Measurements from ENCODE around the gene CMTM3.
"Not testable (repeated sequence)": the region's sequence is repeated elsewhere in the genome, so short reads cannot be mapped to it uniquely, and the experiment has no call there.

CMTM3 gene

DNA sequence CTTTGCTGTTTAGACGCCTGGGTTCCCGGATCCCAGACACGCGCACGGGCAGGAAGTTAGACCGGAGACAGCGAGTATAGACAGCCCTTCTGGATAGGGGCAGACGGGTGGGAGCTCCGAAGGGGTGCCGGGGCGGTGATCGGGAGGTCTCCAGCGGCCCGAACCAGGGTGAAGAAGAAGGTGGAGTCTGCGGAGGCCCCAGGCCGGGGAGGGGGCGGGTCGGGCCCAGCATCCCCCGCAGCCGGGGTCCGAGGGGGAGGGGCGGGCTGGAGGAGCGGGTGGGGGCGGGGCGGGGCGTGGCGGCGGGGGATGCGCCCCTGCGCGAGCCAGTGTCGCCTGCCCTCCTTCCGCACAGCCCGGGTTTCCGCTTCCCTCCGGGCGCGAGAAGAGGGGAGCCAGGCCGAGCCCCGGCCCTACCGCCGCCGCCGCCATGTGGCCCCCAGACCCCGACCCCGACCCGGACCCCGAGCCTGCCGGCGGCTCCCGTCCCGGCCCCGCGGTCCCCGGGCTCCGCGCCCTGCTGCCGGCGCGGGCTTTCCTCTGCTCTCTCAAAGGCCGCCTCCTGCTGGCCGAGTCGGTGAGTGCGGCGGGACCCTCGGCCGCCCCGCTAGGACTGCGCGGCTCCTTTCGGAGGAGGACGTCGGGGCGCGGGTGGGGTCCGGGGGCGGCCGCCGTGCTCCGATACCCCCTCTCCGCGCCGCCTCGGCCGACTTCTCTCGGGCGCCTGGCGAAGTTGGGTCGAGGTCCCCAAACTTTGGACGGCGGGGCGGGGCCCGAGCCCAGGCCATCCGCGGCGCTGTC, at the start of gene CMTM3:
CMTM3 (plus strand) TSS at position 329 of the 801 bp plus-strand sequence; CDS start at position 431, 102 bp downstream.
- DNase-seq: peak; percentile 37

- DNase-seq: no peak
Observed at GRCh38 chr16:66560107-66560506, 44.4 kb upstream of the CMTM3 start.

DNA sequence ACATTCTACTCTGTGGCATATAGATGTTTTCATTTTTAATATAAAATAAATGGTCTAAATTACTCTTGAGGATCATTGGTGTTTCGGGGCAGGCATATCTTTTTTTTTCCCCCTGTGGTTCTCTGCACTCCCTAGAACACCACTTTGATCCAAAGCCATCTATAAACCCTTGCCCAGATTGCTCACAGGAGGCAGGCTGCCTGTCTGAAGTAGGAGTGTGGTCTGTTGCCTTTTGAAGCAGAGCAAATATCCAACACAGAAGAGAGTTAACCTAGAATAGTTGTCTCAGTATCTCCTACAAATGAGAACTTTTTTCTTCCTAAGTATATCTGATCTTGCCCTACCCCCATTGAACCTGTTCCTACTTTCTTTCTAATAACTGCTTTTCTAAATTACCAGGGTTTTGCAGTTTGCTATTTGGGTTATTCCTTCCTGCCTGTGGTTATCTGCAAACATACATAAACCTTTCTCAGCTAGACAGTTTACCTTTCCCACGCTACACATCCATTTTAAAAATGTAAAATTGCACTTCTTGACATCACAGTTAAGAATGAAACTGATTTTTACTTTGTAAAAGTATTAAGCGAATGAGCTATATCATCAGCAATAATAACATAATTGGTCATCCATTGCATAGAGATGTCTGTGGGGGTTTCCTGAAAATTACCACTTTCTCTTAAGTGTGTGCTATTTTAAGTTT, 43.0 kb upstream of the CMTM3 start:
- no peak for DNase-seq

DNA sequence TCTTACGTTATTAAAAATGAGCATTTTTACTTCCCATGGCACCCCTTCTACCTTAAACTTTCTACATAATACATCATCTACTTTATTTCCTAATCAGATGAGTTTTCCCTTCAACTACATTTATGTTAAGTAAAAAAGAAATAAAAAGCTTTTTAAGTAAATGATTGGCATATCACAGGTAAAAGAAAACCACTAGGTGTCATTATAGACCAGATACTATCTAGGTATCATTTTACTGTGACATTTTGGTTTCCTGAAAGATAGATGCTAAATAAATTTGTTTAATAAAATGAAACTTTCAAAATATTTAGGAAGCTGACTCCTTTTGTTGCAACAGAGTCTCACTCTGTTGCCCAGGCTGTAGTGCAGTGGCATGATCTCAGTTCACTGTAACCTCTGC, 42.1 kb upstream of the CMTM3 start:
- DNase-seq: no peak

DNA sequence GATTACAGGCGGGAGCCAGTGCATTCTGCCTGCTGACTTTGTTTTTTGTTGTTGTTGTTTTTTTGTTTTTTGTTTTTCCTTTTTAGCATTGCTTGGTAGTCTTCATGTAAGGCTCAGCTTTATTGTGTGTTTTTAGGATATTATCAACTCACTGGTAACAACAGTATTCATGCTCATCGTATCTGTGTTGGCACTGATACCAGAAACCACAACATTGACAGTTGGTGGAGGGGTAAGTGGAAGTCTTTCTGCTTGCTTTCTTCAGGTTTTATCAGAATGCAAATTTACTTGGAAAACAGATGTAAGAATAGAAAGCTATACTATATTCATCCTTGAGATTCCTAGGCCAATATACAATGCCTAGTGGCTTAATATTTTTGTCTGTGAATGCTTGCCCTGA, 41.5 kb upstream of the CMTM3 start:
- no peak for DNase-seq

DNA sequence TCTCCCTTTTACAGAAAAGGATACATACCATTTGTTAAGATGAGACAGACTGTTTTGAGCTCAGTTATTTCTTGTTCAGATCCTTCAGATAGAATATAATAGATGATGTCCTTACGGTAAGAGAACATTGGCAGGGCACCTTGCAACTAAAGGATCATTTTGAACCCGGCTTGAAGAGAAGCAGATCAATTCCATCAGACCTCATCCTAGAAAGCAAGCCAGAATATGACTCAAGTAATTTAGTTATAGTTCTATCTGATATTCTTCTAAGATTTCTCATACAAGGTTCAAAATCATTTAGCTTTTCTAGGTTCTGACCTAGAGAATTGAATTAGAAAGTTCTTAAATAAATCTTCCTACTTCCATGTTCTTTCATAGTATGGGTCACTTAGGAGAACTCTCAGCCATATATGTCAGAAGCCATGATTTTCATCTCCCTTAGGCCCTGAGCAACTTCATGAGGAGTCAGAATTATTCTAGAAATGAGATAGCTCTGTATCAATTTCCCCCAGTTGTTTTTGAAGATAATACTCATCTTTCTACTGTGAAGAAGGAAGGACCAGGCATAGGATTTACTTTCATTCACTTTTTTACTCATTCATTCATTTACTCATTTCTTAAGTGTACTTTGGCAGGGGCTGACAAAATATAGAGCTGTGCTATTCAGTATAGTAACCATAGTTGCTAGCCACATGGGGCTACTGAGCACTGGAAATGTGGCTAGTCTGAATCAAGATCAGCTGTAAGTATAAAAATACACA, 40.8 kb upstream of the CMTM3 start:
- no peak for DNase-seq

DNA sequence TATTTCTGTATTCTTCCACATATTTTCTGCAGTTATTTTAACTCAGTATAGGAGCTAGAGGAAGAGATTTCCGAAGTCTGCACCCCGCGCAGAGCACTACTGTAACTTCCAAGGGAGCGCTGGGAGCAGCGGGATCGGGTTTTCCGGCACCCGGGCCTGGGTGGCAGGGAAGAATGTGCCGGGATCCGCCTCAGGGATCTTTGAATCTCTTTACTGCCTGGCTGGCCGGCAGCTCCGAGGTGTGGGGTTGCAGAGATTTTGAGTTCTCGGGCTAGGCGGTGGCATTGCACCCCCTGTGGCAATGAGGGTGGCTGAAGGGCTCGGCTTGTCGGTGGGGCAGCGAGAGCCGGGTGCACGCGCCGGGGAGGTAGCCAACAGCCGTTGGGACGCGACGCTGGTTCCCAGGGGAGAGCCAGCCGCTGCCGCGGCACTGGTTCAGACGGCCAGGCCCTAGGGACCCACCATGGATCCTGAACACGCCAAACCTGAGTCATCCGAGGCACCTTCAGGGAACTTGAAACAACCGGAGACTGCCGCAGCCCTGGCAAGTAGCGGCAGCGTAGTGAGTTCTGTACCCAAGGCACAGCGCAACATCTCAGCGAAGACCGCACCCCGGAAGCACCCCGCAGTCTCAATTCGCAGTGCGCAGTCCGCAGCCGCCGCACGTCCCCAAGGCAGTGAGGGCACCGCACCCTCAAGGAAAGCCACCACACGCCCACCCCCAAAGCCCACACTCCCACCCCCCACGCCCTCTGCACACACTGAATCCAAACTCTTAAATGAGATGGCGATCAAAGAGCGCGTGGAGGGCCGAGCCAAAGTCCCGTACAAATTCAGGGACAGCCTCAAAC, 38.2 kb upstream of the CMTM3 start, which contains the start of gene CMTM1:
CMTM1 (plus strand) TSS at position 389 of the 851 bp plus-strand sequence; CDS start at position 464, 75 bp downstream.
- no peak for DNase-seq

DNA sequence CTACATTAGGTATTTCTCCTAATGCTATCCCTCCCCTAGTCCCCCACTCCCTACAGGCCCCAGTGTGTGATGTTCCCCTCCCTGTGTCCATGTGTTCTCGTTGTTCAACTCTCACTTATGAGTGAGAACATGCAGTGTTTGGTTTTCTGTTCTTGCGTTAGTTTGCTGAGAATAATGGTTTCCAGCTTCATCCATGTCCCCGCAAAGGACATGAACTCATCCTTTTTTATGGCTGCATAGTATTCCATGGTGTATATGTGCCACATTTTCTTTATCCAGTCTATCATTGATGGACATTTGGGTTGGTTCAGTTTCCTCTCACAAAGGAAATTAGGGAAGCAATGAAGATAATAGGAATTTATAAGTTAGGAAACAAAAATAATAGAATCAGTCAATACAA, 37.2 kb upstream of the CMTM3 start:
- not testable (repeated sequence) for DNase-seq

GRCh38 chr16:66568355-66568754, 36.1 kb upstream of the CMTM3 start:
- no peak for DNase-seq

DNA sequence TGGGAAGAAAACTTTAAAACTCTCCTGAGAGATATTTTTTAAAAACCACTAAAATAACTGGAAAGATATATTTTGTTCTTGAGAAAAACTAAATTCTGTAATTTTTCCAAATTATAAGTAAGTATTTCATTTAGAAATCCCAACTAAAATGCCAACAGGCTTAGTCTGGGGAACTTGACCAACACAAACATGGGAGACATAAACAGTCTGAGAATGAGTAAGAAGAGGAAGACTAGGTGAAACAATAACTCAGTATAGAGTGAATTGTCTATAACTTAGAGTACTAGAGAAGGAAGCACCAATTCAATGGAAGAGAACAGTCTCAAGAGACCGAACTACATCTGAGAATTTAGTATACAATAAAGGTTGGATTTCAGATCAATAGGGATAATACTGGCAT, 35.4 kb upstream of the CMTM3 start:
- DNase-seq: no peak

DNA sequence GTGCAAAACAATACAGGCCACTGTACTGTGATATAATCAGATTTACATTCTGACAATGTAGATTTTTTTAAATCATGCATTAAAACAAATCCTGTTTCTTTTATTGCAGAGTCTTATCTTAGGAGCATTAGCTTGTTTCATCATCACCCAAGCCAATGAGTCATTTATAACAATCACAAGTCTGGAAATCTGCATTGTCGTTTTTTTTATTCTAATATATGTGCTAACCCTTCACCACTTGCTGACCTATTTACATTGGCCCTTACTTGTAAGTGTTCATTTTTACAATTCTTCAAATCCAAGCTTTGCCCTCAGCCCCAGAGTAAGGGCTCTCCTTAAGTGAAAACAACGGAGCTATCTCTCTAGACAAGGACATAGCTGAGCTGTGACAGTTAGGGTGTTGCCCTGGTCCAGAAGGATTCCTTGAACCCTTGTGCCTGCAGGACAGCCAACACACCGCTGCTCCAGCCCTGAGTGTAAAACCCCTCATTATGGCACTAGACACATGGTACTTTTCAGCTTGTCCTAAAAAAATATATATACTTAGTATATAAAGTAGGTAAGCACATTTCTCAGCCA, 34.6 kb upstream of the CMTM3 start:
- no peak for DNase-seq

GRCh38 chr16:66572356-66572755, 32.1 kb upstream of the CMTM3 start:
- DNase-seq: no peak

DNA sequence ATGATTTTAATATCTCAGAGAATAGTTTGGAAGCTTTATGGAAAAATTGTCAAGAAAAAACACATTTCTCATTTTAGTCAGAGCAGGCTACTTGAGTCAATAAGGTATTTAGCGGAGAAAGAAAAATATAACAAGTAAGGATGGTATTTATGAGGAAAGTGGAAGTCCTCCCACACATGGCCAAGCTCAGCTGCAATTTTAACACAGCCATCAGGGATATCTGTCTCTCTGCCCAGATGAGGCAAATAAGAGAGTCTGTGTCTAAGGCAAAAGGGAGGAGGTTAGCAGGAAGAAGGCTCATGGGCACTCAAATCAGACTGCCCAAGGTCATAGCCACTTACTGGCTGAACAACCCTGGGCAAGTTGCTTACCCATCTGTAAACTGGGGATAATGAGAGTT, 30.4 kb upstream of the CMTM3 start:
- no peak for DNase-seq

DNA sequence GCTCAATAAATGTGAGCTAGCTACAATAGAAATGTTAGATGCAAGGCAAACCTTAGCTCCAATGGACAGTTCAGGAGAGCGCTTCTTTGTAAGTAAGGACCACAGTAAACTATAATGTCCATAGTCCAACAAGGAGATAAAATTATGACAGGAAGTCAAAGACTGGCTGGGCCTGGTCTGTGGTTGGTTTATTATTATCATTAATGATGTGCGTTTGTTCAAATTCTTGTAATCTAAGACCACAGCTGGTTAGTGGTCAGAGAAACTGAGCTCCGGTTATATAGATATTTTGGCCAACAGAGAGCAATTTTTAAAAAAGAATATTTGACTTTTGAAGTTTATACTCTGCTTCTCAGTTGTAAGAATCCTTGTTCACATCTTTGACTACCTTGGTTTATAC, 30.0 kb upstream of the CMTM3 start:
- no peak for DNase-seq

- DNase-seq: no peak
Observed at GRCh38 chr16:66575060-66575459, 29.4 kb upstream of the CMTM3 start.

- no peak for DNase-seq
Observed at GRCh38 chr16:66576296-66576695, 28.2 kb upstream of the CMTM3 start.

GRCh38 chr16:66578651-66579531, 25.6 kb upstream of the CMTM3 start, which contains the start of gene CMTM2:
CMTM2 (plus strand) TSS chr16:66579463; CDS start chr16:66579608, 145 bp downstream.
- DNase-seq: no peak

DNA sequence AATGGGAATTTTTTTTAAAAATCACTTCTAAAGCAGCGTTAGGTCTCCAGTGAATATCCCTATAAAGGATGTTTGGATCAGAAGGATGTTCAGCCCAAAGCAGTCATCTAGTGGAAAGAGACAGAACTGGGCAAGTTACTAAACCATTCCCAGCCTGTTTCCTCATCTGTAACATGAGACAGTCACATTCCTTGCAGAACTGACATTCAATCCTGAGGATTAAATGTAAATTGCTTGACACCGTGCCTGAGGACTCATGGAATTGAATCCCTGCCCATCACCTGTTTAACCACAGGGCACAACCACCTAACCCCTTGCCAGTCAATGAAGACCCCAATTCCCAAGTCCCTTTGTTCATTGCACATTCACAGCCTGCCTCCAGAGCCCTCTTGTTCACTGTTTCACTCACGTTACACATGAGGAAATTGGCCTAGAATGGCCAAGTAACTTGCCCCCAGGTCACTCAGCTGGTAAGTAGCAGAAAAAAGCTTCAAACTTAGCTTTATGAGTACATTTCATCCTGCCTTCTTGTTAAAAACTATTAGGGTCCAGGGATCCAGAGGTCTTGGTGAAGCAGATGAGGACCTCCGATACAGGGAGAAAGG, 23.8 kb upstream of the CMTM3 start:
- no peak for DNase-seq

DNA sequence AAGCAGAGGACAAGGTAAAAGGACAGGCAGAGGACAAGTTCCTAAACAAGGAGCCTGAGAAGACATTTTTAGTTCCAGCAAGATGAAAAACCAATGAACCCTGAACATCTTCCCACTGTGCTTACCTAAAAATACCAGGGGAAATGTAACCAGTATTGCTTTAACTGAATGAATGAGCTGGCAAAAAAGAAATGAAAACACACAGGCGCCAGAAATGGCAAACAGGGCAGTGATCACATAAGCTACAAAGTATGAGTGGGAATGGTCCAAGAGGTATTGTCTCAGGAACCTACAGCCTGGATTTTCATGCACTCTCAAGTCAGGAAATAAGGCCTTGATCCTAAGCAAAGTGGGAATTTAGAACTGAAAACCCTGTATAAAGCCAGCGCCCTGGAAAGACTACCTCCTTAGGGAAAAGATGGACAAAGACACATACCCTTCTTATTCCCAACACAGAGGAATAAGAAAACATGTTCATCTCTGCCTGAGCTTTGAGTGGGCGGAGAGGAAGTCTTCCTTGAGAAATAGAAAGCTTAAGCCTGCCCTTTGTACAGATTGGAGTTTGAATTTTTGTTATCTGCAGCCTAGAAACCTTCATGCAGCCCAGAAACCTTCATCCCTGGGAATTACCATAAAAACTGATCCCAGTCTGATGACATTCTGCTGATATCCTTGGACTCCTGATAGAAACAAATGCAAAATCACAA, 23.1 kb upstream of the CMTM3 start:
- DNase-seq: no peak

All from COR-L47 (cell line).